Tibial nerve (tissue), 4 donors: ENCODE results near the gene ZNF518A. TPM values are rescaled to one million over a fixed set of nuclear protein-coding genes. Genes with fewer than 3 reads are reported as not detected.

Source experiments
- DNase-seq, 2 donors: peaks; one replicate each; pipeline ENCODE4 v3.0.0-alpha.2; 2019; ENCODE audit warnings: low spot score in 2 of 2
- H3K27ac ChIP-seq, 4 donors: fragments of 200-600 bp; sonication (generic) in 3 of 4; one replicate each; pipeline ENCODE4 v1.5.1; 2017 to 2019; ENCODE audit warnings: mild to moderate bottlenecking in 1 of 4
- H3K27me3 ChIP-seq, 2 donors: fragments of 200-600 bp; sonication (generic) in 1 of 2; one replicate each; pipeline versions ENCODE4 v1.5.1 to v1.6.0; 2017 to 2019
- H3K36me3 ChIP-seq, 3 donors: fragments of 200-600 bp; sonication (generic); one replicate each; pipeline ENCODE4 v1.5.1; 2018 to 2019
- H3K4me1 ChIP-seq, 4 donors: fragments of 200-600 bp; sonication (generic) in 3 of 4; one replicate each; pipeline ENCODE4 v1.5.1; 2017 to 2019
- H3K4me3 ChIP-seq, 4 donors: fragments of 200-600 bp; sonication (generic) in 3 of 4; one replicate each; pipeline ENCODE4 v1.5.1; 2017 to 2019; ENCODE audit warnings: mild to moderate bottlenecking in 1 of 4, moderate library complexity in 1 of 4
- H3K9me3 ChIP-seq, 4 donors: fragments of 200-600 bp; sonication (generic) in 3 of 4; one replicate each; pipeline ENCODE4 v1.5.1; 2017 to 2019
- CTCF ChIP-seq, 5 experiments: fragments of 200-600 bp in 3 of 5; fragments of 450-650 bp in 2 of 5; sonication (generic) in 3 of 5; IDR thresholded peaks; one replicate each; pipeline ENCODE4 v1.5.1; 2016 to 2019; ENCODE audit warnings: antibody characterized with exemption in 5 of 5, mild to moderate bottlenecking in 3 of 5, moderate library complexity in 2 of 5
- EP300 ChIP-seq, 2 donors: sonication (generic); formaldehyde crosslinking; IDR thresholded peaks; one replicate each; pipeline ENCODE4 v1.6.1; 2017; ENCODE audit warnings: antibody characterized with exemption in 2 of 2, mild to moderate bottlenecking in 1 of 2
- POLR2A ChIP-seq, 2 donors: fragments of 450-650 bp; IDR thresholded peaks; one replicate each; pipeline ENCODE4 v1.6.1; 2017; ENCODE audit warnings: antibody characterized with exemption in 2 of 2, mild to moderate bottlenecking in 2 of 2, moderate library complexity in 2 of 2
- WGBS, 2 donors: methylation state at CpG; one replicate each; pipeline ENCODE4 v1.1.5; 2018; 5-methylcytosine and 5-hydroxymethylcytosine counted together
- total RNA-seq, 4 donors: library from RNA; depleted of rRNA; stranded (reverse); fragments of >200 nt; gene quantifications; one replicate each; pipeline ENCODE4 v1.1.0, GENCODE V29; 2016

The ZNF518A gene
- total RNA-seq, 4 donors from 2014 or later = 20.7 to 36.7 (median 25.7) TPM

GRCh38 chr10:96124230-96125141 lies 5.6 kb upstream of the ZNF518A start:
- 12 to 15% methylated on average over 4 of the region's 4 CpGs for WGBS, 2 donors
- no peak for TF ChIP-seq CTCF (IDR thresholded peaks at IDR 0.05)
- TF ChIP-seq EP300 (IDR thresholded peaks at IDR 0.05) = no peak
- no peak for TF ChIP-seq POLR2A (IDR thresholded peaks at IDR 0.05)
- Histone ChIP-seq H3K27me3 (peaks cover 0 to 88% of the 10 kb centered on the region in 2 donors), H3K27ac (no peak overlapping the region), H3K4me1 (peaks cover 0 to 3% (median 0%) of the 10 kb centered on the region in 4 donors), H3K36me3 (no peaks in the 10 kb centered on the region), H3K4me3 (no peak overlapping the region), H3K9me3 (no peaks in the 10 kb centered on the region)
- DNase-seq = no peak

GRCh38 chr10:96125142-96125515 lies 5.0 kb upstream of the ZNF518A start:
- H3K4me1 ChIP-seq = peaks cover 0 to 5% (median 0%) of the 10 kb centered on the region in 4 donors
- peaks cover 0 to 83% of the 10 kb centered on the region in 2 donors for H3K27me3 ChIP-seq
- no peak for DNase-seq
- no peak overlapping the region for H3K4me3 ChIP-seq
- no peaks in the 10 kb centered on the region for H3K36me3 ChIP-seq
- H3K9me3 ChIP-seq = no peaks in the 10 kb centered on the region
- 80 to 82% methylated on average over 2 of the region's 2 CpGs for WGBS, 2 donors
- TF ChIP-seq EP300 (IDR thresholded peaks at IDR 0.05) = no peak
- no peak for TF ChIP-seq CTCF (IDR thresholded peaks at IDR 0.05)
- TF ChIP-seq POLR2A (IDR thresholded peaks at IDR 0.05) = no peak
- no peak overlapping the region for H3K27ac ChIP-seq

GRCh38 chr10:96130326-96130995 lies 364 bp downstream of the ZNF518A start:
- Histone ChIP-seq H3K4me1 (peaks cover 0 to 14% (median 3%) of the 10 kb centered on the region in 4 donors), H3K36me3 (peaks cover 0 to 28% (median 0%) of the 10 kb centered on the region in 3 donors), H3K9me3 (no peaks in the 10 kb centered on the region), H3K4me3 (peak overlapping the region; percentile 62 to 87 (median 78)), H3K27ac (peak overlapping the region; percentile 88 to 98 (median 93)), H3K27me3 (peaks cover 0 to 32% of the 10 kb centered on the region in 2 donors)
- DNase-seq = no peak
- TF ChIP-seq CTCF (IDR thresholded peaks at IDR 0.05) = no peak
- TF ChIP-seq EP300 (IDR thresholded peaks at IDR 0.05) = no peak
- no peak for TF ChIP-seq POLR2A (IDR thresholded peaks at IDR 0.05)
- 1 to 2% methylated on average over 39 to 42 of the region's 42 CpGs for WGBS, 2 donors

GRCh38 chr10:96131621-96132020 lies 1.5 kb downstream of the ZNF518A start:
- H3K27me3 ChIP-seq = peaks cover 0 to 22% of the 10 kb centered on the region in 2 donors
- H3K27ac ChIP-seq = no peak overlapping the region
- TF ChIP-seq EP300 (IDR thresholded peaks at IDR 0.05) = no peak
- TF ChIP-seq POLR2A (IDR thresholded peaks at IDR 0.05) = no peak
- TF ChIP-seq CTCF (IDR thresholded peaks at IDR 0.05) = no peak
- H3K4me3 ChIP-seq = no peak overlapping the region
- peaks cover 0 to 14% (median 3%) of the 10 kb centered on the region in 4 donors for H3K4me1 ChIP-seq
- peaks cover 0 to 30% (median 0%) of the 10 kb centered on the region in 3 donors for H3K36me3 ChIP-seq
- DNase-seq = no peak
- no peaks in the 10 kb centered on the region for H3K9me3 ChIP-seq
- WGBS, 2 donors = 65 to 72% methylated on average over 3 of the region's 3 CpGs

GRCh38 chr10:96133135-96133534 lies 3.0 kb downstream of the ZNF518A start:
- Histone ChIP-seq H3K27me3 (peaks cover 0 to 7% of the 10 kb centered on the region in 2 donors), H3K27ac (no peak overlapping the region), H3K9me3 (no peaks in the 10 kb centered on the region), H3K4me3 (no peak overlapping the region), H3K4me1 (peaks cover 0 to 14% (median 3%) of the 10 kb centered on the region in 4 donors), H3K36me3 (peaks cover 0 to 43% (median 0%) of the 10 kb centered on the region in 3 donors)
- TF ChIP-seq POLR2A (IDR thresholded peaks at IDR 0.05) = no peak
- no peak for TF ChIP-seq CTCF (IDR thresholded peaks at IDR 0.05)
- no peak for TF ChIP-seq EP300 (IDR thresholded peaks at IDR 0.05)
- no peak for DNase-seq
